ENCODE results near the gene MID1. TPM values are rescaled to one million over a fixed set of nuclear protein-coding genes. Genes with fewer than 3 reads are reported as not detected.

The MID1 gene
- total RNA-seq, 1 experiment from 2014 or later, result 0.04 TPM

GRCh38 chrX:10612215-10612614, 8.2 kb downstream of the MID1 start:
- Histone ChIP-seq H3K9me3 (ENCODE audit: low read length) (no peaks in the 10 kb centered on the region), H3K27ac (ENCODE audit: low read length) (no peak overlapping the region), H4K20me1 (ENCODE audit: insufficient read depth, low read depth, low read length) (0 out of 2 replicates have a peak, but pooled peaks cover 4% of the 10 kb centered on the region), H3K4me1 (ENCODE audit: low read length) (no peaks in the 10 kb centered on the region), H3K9me2 (replicated peaks; ENCODE audit: insufficient read depth, low read length) (no peaks in the 10 kb centered on the region), H3K79me2 (ENCODE audit: low read length) (no peaks in the 10 kb centered on the region), H3K4me2 (ENCODE audit: low read depth, low read length, poor library complexity, severe bottlenecking) (no peak overlapping the region), H3K36me3 (ENCODE audit: insufficient read depth, low read length) (no peaks in the 10 kb centered on the region), H3K27me3 (ENCODE audit: low read length) (no peaks in the 10 kb centered on the region), H3K4me3 (ENCODE audit: low read length) (no peak overlapping the region), H3K9ac (ENCODE audit: low read length) (no peak overlapping the region), H2AFZ (ENCODE audit: low read length) (no peak overlapping the region)
- no peak for DNase-seq

GRCh38 chrX:10611441-10612090, 8.8 kb downstream of the MID1 start:
- no peaks in the 10 kb centered on the region for H3K79me2 ChIP-seq (ENCODE audit: low read length)

DNA sequence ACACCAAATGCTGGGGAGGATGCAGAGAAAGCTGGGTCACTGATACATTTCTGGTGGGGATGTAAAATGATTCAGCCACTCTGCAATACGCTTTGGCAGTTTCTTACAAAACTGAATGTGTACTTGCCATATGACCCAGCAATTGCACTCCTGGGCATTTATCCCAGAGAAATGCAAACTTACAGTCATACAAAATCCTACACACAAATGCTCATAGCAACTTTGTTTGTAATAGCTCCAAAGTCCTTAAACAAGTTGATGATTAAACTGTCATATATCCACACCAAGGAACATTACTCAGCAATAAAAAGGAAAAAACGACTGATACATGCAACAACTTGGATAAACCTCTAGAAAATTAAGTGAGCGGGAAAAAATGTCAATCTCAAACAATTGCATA, 12.3 kb downstream of the MID1 start:
- no peak overlapping the region for H3K9ac ChIP-seq (ENCODE audit: low read length)
- H3K4me1 ChIP-seq (ENCODE audit: low read length), result no peaks in the 10 kb centered on the region
- H3K36me3 ChIP-seq (ENCODE audit: insufficient read depth, low read length), result no peaks in the 10 kb centered on the region
- no peaks in the 10 kb centered on the region for H3K9me2 ChIP-seq (replicated peaks; ENCODE audit: insufficient read depth, low read length)
- H3K27me3 ChIP-seq (ENCODE audit: low read length), result no peaks in the 10 kb centered on the region
- DNase-seq, result no peak
- no peak overlapping the region for H3K27ac ChIP-seq (ENCODE audit: low read length)
- H3K9me3 ChIP-seq (ENCODE audit: low read length), result no peaks in the 10 kb centered on the region
- H2AFZ ChIP-seq (ENCODE audit: low read length), result no peak overlapping the region
- no peak overlapping the region for H3K4me3 ChIP-seq (ENCODE audit: low read length)
- H3K79me2 ChIP-seq (ENCODE audit: low read length), result no peaks in the 10 kb centered on the region
- no peak overlapping the region for H3K4me2 ChIP-seq (ENCODE audit: low read depth, low read length, poor library complexity, severe bottlenecking)
- H4K20me1 ChIP-seq (ENCODE audit: insufficient read depth, low read depth, low read length), result no peaks in the 10 kb centered on the region

More at GRCh38 chrX:10611441-10612090, 8.8 kb downstream of the MID1 start:
- H4K20me1 ChIP-seq (ENCODE audit: insufficient read depth, low read depth, low read length), result 0 out of 2 replicates have a peak, but pooled peaks cover 4% of the 10 kb centered on the region
- H3K27me3 ChIP-seq (ENCODE audit: low read length), result no peaks in the 10 kb centered on the region
- H2AFZ ChIP-seq (ENCODE audit: low read length), result no peak overlapping the region
- H3K9me3 ChIP-seq (ENCODE audit: low read length), result no peaks in the 10 kb centered on the region
- no peaks in the 10 kb centered on the region for H3K9me2 ChIP-seq (replicated peaks; ENCODE audit: insufficient read depth, low read length)
- no peaks in the 10 kb centered on the region for H3K4me1 ChIP-seq (ENCODE audit: low read length)
- no peak for DNase-seq
- no peaks in the 10 kb centered on the region for H3K36me3 ChIP-seq (ENCODE audit: insufficient read depth, low read length)
- H3K4me3 ChIP-seq (ENCODE audit: low read length), result no peak overlapping the region
- no peak overlapping the region for H3K27ac ChIP-seq (ENCODE audit: low read length)
- no peak overlapping the region for H3K9ac ChIP-seq (ENCODE audit: low read length)
- H3K4me2 ChIP-seq (ENCODE audit: low read depth, low read length, poor library complexity, severe bottlenecking), result no peak overlapping the region

GRCh38 chrX:10607233-10607632, 13.2 kb downstream of the MID1 start:
- Histone ChIP-seq H3K9me3 (ENCODE audit: low read length) (no peaks in the 10 kb centered on the region), H3K4me1 (ENCODE audit: low read length) (peaks cover 5% of the 10 kb centered on the region), H3K4me3 (ENCODE audit: low read length) (no peak overlapping the region), H3K9me2 (replicated peaks; ENCODE audit: insufficient read depth, low read length) (no peaks in the 10 kb centered on the region), H3K4me2 (ENCODE audit: low read depth, low read length, poor library complexity, severe bottlenecking) (no peak overlapping the region), H4K20me1 (ENCODE audit: insufficient read depth, low read depth, low read length) (no peaks in the 10 kb centered on the region), H3K79me2 (ENCODE audit: low read length) (no peaks in the 10 kb centered on the region), H3K9ac (ENCODE audit: low read length) (no peak overlapping the region), H2AFZ (ENCODE audit: low read length) (no peak overlapping the region), H3K27me3 (ENCODE audit: low read length) (no peaks in the 10 kb centered on the region), H3K27ac (ENCODE audit: low read length) (no peak overlapping the region), H3K36me3 (ENCODE audit: insufficient read depth, low read length) (no peaks in the 10 kb centered on the region)
- no peak for DNase-seq

GRCh38 chrX:10603612-10604011, 16.8 kb downstream of the MID1 start:
- H3K9ac ChIP-seq (ENCODE audit: low read length), result no peak overlapping the region
- H3K4me2 ChIP-seq (ENCODE audit: low read depth, low read length, poor library complexity, severe bottlenecking), result no peak overlapping the region
- no peaks in the 10 kb centered on the region for H3K79me2 ChIP-seq (ENCODE audit: low read length)
- H3K9me2 ChIP-seq (replicated peaks; ENCODE audit: insufficient read depth, low read length), result no peaks in the 10 kb centered on the region
- no peak for DNase-seq
- H3K36me3 ChIP-seq (ENCODE audit: insufficient read depth, low read length), result no peaks in the 10 kb centered on the region
- H3K4me3 ChIP-seq (ENCODE audit: low read length), result no peak overlapping the region
- H3K4me1 ChIP-seq (ENCODE audit: low read length), result peaks cover 5% of the 10 kb centered on the region
- H3K27me3 ChIP-seq (ENCODE audit: low read length), result no peaks in the 10 kb centered on the region
- H4K20me1 ChIP-seq (ENCODE audit: insufficient read depth, low read depth, low read length), result no peaks in the 10 kb centered on the region
- H3K27ac ChIP-seq (ENCODE audit: low read length), result no peak overlapping the region
- no peaks in the 10 kb centered on the region for H3K9me3 ChIP-seq (ENCODE audit: low read length)
- H2AFZ ChIP-seq (ENCODE audit: low read length), result no peak overlapping the region

DNA sequence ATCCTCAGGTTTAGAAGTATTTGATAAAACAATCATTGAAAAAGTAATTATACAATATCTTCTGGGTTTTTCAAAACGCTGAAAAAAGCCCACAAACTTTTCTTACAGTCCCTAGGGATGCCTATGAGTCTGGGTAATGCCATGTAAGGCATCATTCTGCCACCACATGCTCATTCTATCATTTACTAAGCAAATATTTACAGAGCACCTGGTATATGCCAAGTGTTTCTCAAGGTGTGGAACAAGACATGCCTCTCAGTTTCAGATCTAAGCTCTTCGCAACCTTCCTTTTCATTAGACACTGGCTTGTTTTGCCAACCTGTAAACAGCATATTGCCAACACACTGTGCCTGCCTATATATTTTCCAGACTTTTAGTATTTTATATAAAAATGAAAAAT, 17.7 kb downstream of the MID1 start:
- no peak for DNase-seq
- H3K4me1 ChIP-seq (ENCODE audit: low read length), result peaks cover 5% of the 10 kb centered on the region
- no peak overlapping the region for H3K27ac ChIP-seq (ENCODE audit: low read length)
- H3K4me2 ChIP-seq (ENCODE audit: low read depth, low read length, poor library complexity, severe bottlenecking), result no peak overlapping the region
- no peaks in the 10 kb centered on the region for H4K20me1 ChIP-seq (ENCODE audit: insufficient read depth, low read depth, low read length)
- H3K79me2 ChIP-seq (ENCODE audit: low read length), result no peaks in the 10 kb centered on the region
- no peak overlapping the region for H3K9ac ChIP-seq (ENCODE audit: low read length)
- H3K4me3 ChIP-seq (ENCODE audit: low read length), result no peak overlapping the region
- H2AFZ ChIP-seq (ENCODE audit: low read length), result no peak overlapping the region
- no peaks in the 10 kb centered on the region for H3K27me3 ChIP-seq (ENCODE audit: low read length)
- no peaks in the 10 kb centered on the region for H3K36me3 ChIP-seq (ENCODE audit: insufficient read depth, low read length)
- no peaks in the 10 kb centered on the region for H3K9me2 ChIP-seq (replicated peaks; ENCODE audit: insufficient read depth, low read length)
- H3K9me3 ChIP-seq (ENCODE audit: low read length), result no peaks in the 10 kb centered on the region

- no peak for DNase-seq
- no peak overlapping the region for H2AFZ ChIP-seq (ENCODE audit: low read length)
- peaks cover 5% of the 10 kb centered on the region for H3K4me1 ChIP-seq (ENCODE audit: low read length)
- H3K4me2 ChIP-seq (ENCODE audit: low read depth, low read length, poor library complexity, severe bottlenecking), result no peak overlapping the region
- no peaks in the 10 kb centered on the region for H3K27me3 ChIP-seq (ENCODE audit: low read length)
- no peaks in the 10 kb centered on the region for H3K79me2 ChIP-seq (ENCODE audit: low read length)
- H4K20me1 ChIP-seq (ENCODE audit: insufficient read depth, low read depth, low read length), result no peaks in the 10 kb centered on the region
- H3K9me2 ChIP-seq (replicated peaks; ENCODE audit: insufficient read depth, low read length), result no peaks in the 10 kb centered on the region
- no peak overlapping the region for H3K27ac ChIP-seq (ENCODE audit: low read length)
- no peak overlapping the region for H3K4me3 ChIP-seq (ENCODE audit: low read length)
- no peak overlapping the region for H3K9ac ChIP-seq (ENCODE audit: low read length)
- H3K9me3 ChIP-seq (ENCODE audit: low read length), result no peaks in the 10 kb centered on the region
- no peaks in the 10 kb centered on the region for H3K36me3 ChIP-seq (ENCODE audit: insufficient read depth, low read length)
These were observed 19.9 kb downstream of the MID1 start for GRCh38 chrX:10600479-10600878.

- Histone ChIP-seq H3K9ac (ENCODE audit: low read length) (no peak overlapping the region), H2AFZ (ENCODE audit: low read length) (no peak overlapping the region), H4K20me1 (ENCODE audit: insufficient read depth, low read depth, low read length) (no peaks in the 10 kb centered on the region), H3K27ac (ENCODE audit: low read length) (no peak overlapping the region), H3K9me2 (replicated peaks; ENCODE audit: insufficient read depth, low read length) (no peaks in the 10 kb centered on the region), H3K4me2 (ENCODE audit: low read depth, low read length, poor library complexity, severe bottlenecking) (no peak overlapping the region), H3K4me1 (ENCODE audit: low read length) (peaks cover 5% of the 10 kb centered on the region), H3K4me3 (ENCODE audit: low read length) (no peak overlapping the region), H3K9me3 (ENCODE audit: low read length) (no peaks in the 10 kb centered on the region), H3K27me3 (ENCODE audit: low read length) (no peaks in the 10 kb centered on the region), H3K36me3 (ENCODE audit: insufficient read depth, low read length) (no peaks in the 10 kb centered on the region), H3K79me2 (ENCODE audit: low read length) (no peaks in the 10 kb centered on the region)
- DNase-seq, result no peak
These were observed 21.8 kb downstream of the MID1 start for GRCh38 chrX:10598540-10598939.
